GM23338 (cell line): ENCODE measurements around the gene CERS2. TPM values are rescaled to one million over a fixed set of nuclear protein-coding genes. Genes with fewer than 3 reads are reported as not detected.

Experiments used
- CREB1 ChIP-seq: fragments of 250-450 bp; sonication (Bioruptor Pico); IDR thresholded peaks from 2 replicates; pipeline ENCODE4 v1.5.0; 2020; ENCODE audit warnings: low read depth, mild to moderate bottlenecking, moderate library complexity
- CTCF ChIP-seq, 2 experiments: fragments of 200-600 bp in 1 of 2; sonication (generic) in 1 of 2; conservative IDR thresholded peaks; 2 replicates each; pipeline versions ENCODE4 v1.5.1 to v1.6.1; 2016 to 2017; ENCODE audit warnings: antibody characterized with exemption in 2 of 2, low read depth in 2 of 2, mild to moderate bottlenecking in 2 of 2, moderate library complexity in 1 of 2
- ETS1 ChIP-seq: IDR thresholded peaks from 2 replicates; pipeline ENCODE4 v1.6.1; 2016; ENCODE audit warnings: antibody characterized with exemption
- EZH2phosphoT487 ChIP-seq: fragments of 200-600 bp; sonication (generic); IDR thresholded peaks from one replicate; pipeline ENCODE4 v1.8.1; 2018; ENCODE audit warnings: antibody characterized with exemption; ENCODE audit not compliant: unreplicated experiment
- JUNB ChIP-seq: IDR thresholded peaks from one replicate; pipeline ENCODE4 v1.6.1; 2016; ENCODE audit warnings: antibody characterized with exemption; ENCODE audit not compliant: unreplicated experiment
- NANOG ChIP-seq: IDR thresholded peaks from 2 replicates; pipeline ENCODE4 v1.6.1; 2016; ENCODE audit warnings: antibody characterized with exemption, borderline replicate concordance
- POLR2AphosphoS5 ChIP-seq: IDR thresholded peaks from 2 replicates; pipeline ENCODE4 v1.6.1; 2016; ENCODE audit warnings: antibody characterized with exemption, low read depth
- STAT1 ChIP-seq: IDR thresholded peaks from one replicate; pipeline ENCODE4 v1.6.1; 2016; ENCODE audit warnings: antibody characterized with exemption; ENCODE audit not compliant: unreplicated experiment
- ZNF114 ChIP-seq: fragments of 250-450 bp; sonication (Bioruptor Pico); IDR thresholded peaks from 2 replicates; pipeline ENCODE4 v1.5.0; 2020; ENCODE audit warnings: mild to moderate bottlenecking, moderate library complexity
- ZNF331 ChIP-seq: fragments of 250-450 bp; sonication (Bioruptor Pico); IDR thresholded peaks from 2 replicates; pipeline ENCODE4 v1.5.0; 2020; ENCODE audit warnings: low read depth, mild to moderate bottlenecking, moderate library complexity
- polyA plus RNA-seq: library from polyadenylated mRNA; unstranded; fragments of >200 nt; fragmentation: Nextera tagmentation; extraction: Ambion mirVana; gene quantifications from 2 replicates; pipeline ENCODE4 v1.2.1, GENCODE V29; 2016
- total RNA-seq: library from RNA; depleted of rRNA; stranded (reverse); fragments of >200 nt; shearing (Covaris generic); gene quantifications from 2 replicates; pipeline ENCODE4 v1.2.3, GENCODE V29; 2014
- TF ChIP-seq, protein P1 (sequence below): fragments of 250-450 bp; sonication (Bioruptor Pico); IDR thresholded peaks from 2 replicates; pipeline ENCODE4 v1.5.0; 2020; ENCODE audit warnings: mild to moderate bottlenecking, moderate library complexity

CERS2 gene
- total and polyA plus RNA-seq, 2 experiments from 2014 or later, result 83.3 to 120 TPM

DNA sequence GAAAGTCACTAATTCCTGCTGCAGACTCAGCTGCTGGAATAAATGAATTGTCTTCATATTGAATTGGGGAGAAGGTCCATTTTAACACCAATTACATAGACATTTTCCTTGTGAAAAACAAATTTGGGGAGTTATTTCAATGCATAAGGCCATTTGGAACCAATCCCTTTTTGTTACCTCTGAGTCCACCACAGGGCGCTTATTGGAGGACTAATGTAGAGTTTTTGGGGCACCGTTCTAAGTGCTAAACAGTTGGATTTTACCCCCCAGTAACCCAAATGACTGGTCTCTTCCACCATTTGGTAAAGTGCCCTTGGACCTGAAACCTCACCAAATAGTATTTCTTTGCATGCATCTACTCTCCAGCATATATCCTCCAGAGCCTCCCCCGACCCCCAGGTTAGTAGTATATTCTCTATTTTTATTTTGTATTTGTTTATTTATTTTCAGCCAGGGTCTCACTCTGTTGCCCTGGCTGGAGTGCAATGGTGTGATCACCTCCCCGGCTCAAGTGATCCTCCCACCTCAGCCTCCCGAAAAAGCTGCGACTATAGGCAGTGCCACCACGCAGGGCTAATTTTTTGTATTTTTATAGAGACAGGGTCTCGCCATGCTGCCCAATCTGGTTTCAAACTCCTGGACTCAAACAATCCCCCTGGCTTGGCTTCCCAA is 35.2 kb upstream of the CERS2 start (continued):
- TF ChIP-seq, protein P1, sequence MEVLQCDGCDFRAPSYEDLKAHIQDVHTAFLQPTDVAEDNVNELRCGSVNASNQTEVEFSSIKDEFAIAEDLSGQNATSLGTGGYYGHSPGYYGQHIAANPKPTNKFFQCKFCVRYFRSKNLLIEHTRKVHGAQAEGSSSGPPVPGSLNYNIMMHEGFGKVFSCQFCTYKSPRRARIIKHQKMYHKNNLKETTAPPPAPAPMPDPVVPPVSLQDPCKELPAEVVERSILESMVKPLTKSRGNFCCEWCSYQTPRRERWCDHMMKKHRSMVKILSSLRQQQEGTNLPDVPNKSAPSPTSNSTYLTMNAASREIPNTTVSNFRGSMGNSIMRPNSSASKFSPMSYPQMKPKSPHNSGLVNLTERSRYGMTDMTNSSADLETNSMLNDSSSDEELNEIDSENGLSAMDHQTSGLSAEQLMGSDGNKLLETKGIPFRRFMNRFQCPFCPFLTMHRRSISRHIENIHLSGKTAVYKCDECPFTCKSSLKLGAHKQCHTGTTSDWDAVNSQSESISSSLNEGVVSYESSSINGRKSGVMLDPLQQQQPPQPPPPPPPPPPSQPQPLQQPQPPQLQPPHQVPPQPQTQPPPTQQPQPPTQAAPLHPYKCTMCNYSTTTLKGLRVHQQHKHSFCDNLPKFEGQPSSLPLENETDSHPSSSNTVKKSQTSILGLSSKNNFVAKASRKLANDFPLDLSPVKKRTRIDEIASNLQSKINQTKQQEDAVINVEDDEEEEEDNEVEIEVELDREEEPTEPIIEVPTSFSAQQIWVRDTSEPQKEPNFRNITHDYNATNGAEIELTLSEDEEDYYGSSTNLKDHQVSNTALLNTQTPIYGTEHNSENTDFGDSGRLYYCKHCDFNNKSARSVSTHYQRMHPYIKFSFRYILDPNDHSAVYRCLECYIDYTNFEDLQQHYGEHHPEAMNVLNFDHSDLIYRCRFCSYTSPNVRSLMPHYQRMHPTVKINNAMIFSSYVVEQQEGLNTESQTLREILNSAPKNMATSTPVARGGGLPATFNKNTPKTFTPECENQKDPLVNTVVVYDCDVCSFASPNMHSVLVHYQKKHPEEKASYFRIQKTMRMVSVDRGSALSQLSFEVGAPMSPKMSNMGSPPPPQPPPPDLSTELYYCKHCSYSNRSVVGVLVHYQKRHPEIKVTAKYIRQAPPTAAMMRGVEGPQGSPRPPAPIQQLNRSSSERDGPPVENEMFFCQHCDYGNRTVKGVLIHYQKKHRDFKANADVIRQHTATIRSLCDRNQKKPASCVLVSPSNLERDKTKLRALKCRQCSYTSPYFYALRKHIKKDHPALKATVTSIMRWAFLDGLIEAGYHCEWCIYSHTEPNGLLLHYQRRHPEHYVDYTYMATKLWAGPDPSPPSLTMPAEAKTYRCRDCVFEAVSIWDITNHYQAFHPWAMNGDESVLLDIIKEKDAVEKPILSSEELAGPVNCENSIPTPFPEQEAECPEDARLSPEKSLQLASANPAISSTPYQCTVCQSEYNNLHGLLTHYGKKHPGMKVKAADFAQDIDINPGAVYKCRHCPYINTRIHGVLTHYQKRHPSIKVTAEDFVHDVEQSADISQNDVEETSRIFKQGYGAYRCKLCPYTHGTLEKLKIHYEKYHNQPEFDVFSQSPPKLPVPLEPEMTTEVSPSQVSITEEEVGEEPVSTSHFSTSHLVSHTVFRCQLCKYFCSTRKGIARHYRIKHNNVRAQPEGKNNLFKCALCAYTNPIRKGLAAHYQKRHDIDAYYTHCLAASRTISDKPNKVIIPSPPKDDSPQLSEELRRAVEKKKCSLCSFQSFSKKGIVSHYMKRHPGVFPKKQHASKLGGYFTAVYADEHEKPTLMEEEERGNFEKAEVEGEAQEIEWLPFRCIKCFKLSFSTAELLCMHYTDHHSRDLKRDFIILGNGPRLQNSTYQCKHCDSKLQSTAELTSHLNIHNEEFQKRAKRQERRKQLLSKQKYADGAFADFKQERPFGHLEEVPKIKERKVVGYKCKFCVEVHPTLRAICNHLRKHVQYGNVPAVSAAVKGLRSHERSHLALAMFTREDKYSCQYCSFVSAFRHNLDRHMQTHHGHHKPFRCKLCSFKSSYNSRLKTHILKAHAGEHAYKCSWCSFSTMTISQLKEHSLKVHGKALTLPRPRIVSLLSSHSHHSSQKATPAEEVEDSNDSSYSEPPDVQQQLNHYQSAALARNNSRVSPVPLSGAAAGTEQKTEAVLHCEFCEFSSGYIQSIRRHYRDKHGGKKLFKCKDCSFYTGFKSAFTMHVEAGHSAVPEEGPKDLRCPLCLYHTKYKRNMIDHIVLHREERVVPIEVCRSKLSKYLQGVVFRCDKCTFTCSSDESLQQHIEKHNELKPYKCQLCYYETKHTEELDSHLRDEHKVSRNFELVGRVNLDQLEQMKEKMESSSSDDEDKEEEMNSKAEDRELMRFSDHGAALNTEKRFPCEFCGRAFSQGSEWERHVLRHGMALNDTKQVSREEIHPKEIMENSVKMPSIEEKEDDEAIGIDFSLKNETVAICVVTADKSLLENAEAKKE, result no peak
- TF ChIP-seq CTCF (conservative IDR thresholded peaks at IDR 0.05; ENCODE audit: low read depth in 2 of 2), result no peak
- TF ChIP-seq EZH2phosphoT487, result no peak
- TF ChIP-seq ZNF331 (CRISPR knock-in tag), result no peak
- no peak for TF ChIP-seq CREB1
- no peak for TF ChIP-seq STAT1
- no peak for TF ChIP-seq ETS1
- no peak for TF ChIP-seq NANOG
- TF ChIP-seq JUNB, result no peak
- no peak for TF ChIP-seq ZNF114
- no peak for TF ChIP-seq POLR2AphosphoS5
